ENCODE measurements around the gene COA6.

The COA6 gene, protein sequence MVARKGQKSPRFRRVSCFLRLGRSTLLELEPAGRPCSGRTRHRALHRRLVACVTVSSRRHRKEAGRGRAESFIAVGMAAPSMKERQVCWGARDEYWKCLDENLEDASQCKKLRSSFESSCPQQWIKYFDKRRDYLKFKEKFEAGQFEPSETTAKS

DNA sequence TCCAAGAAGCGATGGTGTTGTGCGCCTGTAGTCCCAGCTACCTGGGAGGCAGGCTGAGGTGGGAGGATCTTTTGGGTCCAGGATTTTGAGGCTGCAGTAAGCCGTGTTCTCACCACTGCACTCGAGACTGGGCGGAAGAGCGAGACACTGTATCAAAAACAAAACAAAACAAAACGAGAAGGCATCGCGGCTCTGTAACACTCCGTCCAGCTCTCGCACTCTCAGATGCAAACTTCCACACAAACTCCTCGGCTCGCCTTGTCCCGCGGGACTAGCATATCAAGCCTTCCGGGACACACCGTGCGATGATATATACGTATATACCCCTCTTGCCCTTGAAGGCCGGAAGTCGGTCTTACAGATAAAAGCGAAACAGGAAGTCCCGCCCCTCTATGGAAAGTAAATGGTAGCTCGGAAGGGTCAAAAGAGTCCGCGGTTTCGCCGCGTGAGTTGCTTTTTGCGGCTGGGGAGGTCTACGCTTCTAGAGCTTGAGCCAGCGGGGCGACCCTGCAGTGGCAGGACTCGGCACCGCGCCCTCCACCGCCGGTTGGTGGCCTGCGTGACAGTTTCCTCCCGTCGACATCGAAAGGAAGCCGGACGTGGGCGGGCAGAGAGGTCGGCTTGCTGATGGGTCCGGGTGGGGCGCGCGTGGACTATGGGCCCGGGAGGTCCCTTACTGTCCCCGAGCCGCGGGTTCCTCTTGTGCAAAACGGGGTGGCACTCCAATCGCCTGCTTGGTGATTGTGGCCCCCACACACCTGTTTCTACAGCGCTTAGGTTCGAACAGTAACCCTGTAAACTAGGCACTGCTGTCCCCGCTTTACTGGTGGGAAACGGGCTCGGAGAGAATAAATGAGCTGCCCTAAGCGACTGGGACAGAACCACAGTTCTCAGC is at the start of gene COA6:
COA6 (plus strand) TSS at position 393 of the 895 bp plus-strand sequence; CDS start at position 404, 11 bp downstream.
- ATAC-seq: peak; percentile 96
- TF ChIP-seq ZNF8 (CRISPR knock-in tag; IDR thresholded peaks at IDR 0.05) (no peak), TOX (CRISPR knock-in tag; IDR thresholded peaks at IDR 0.05; ENCODE audit: borderline replicate concordance) (peak; percentile 30; the same call in 1 of the 2 replicates), BACH2 (CRISPR knock-in tag; IDR thresholded peaks at IDR 0.05; ENCODE audit: borderline replicate concordance) (no peak), RARB (CRISPR knock-in tag; IDR thresholded peaks at IDR 0.05) (peak; percentile 65; the same call in 1 of the 2 replicates)
- TF ChIP-seq, protein P1, sequence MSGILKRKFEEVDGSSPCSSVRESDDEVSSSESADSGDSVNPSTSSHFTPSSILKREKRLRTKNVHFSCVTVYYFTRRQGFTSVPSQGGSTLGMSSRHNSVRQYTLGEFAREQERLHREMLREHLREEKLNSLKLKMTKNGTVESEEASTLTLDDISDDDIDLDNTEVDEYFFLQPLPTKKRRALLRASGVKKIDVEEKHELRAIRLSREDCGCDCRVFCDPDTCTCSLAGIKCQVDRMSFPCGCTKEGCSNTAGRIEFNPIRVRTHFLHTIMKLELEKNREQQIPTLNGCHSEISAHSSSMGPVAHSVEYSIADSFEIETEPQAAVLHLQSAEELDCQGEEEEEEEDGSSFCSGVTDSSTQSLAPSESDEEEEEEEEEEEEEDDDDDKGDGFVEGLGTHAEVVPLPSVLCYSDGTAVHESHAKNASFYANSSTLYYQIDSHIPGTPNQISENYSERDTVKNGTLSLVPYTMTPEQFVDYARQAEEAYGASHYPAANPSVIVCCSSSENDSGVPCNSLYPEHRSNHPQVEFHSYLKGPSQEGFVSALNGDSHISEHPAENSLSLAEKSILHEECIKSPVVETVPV (CRISPR knock-in tag; IDR thresholded peaks at IDR 0.05): no peak
- TF ChIP-seq, protein P2, sequence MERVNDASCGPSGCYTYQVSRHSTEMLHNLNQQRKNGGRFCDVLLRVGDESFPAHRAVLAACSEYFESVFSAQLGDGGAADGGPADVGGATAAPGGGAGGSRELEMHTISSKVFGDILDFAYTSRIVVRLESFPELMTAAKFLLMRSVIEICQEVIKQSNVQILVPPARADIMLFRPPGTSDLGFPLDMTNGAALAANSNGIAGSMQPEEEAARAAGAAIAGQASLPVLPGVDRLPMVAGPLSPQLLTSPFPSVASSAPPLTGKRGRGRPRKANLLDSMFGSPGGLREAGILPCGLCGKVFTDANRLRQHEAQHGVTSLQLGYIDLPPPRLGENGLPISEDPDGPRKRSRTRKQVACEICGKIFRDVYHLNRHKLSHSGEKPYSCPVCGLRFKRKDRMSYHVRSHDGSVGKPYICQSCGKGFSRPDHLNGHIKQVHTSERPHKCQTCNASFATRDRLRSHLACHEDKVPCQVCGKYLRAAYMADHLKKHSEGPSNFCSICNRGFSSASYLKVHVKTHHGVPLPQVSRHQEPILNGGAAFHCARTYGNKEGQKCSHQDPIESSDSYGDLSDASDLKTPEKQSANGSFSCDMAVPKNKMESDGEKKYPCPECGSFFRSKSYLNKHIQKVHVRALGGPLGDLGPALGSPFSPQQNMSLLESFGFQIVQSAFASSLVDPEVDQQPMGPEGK (CRISPR knock-in tag; IDR thresholded peaks at IDR 0.05; ENCODE audit: borderline replicate concordance): peak; percentile 52; the same call in 1 of the 2 replicates
- TF ChIP-seq, protein P3, sequence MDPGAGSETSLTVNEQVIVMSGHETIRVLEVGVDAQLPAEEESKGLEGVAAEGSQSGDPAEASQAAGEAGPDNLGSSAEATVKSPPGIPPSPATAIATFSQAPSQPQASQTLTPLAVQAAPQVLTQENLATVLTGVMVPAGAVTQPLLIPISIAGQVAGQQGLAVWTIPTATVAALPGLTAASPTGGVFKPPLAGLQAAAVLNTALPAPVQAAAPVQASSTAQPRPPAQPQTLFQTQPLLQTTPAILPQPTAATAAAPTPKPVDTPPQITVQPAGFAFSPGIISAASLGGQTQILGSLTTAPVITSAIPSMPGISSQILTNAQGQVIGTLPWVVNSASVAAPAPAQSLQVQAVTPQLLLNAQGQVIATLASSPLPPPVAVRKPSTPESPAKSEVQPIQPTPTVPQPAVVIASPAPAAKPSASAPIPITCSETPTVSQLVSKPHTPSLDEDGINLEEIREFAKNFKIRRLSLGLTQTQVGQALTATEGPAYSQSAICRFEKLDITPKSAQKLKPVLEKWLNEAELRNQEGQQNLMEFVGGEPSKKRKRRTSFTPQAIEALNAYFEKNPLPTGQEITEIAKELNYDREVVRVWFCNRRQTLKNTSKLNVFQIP (CRISPR knock-in tag; IDR thresholded peaks at IDR 0.05; ENCODE audit: borderline replicate concordance, low read depth): peak; percentile 80; the same call in 1 of the 2 replicates

DNA sequence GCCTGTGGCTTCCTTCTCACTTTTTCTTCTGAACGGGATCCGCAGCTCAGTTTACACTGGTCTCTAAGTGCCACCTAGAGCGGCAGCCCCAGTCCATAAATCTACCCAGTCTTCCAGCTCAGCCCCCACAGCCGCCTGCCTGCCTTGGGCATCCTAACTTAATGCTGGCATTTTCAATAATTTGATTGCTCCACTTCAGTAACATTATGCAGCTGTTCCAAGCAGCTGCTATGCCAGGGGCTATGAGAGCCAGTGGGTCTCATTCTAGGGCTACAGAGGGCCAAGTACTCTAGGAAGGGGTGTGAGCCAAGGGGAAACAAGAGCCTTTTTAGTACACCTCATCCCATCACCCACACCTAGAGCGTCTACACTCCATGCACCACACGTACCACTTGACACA is 48.4 kb upstream of the COA6 start:
- TF ChIP-seq, protein P4, sequence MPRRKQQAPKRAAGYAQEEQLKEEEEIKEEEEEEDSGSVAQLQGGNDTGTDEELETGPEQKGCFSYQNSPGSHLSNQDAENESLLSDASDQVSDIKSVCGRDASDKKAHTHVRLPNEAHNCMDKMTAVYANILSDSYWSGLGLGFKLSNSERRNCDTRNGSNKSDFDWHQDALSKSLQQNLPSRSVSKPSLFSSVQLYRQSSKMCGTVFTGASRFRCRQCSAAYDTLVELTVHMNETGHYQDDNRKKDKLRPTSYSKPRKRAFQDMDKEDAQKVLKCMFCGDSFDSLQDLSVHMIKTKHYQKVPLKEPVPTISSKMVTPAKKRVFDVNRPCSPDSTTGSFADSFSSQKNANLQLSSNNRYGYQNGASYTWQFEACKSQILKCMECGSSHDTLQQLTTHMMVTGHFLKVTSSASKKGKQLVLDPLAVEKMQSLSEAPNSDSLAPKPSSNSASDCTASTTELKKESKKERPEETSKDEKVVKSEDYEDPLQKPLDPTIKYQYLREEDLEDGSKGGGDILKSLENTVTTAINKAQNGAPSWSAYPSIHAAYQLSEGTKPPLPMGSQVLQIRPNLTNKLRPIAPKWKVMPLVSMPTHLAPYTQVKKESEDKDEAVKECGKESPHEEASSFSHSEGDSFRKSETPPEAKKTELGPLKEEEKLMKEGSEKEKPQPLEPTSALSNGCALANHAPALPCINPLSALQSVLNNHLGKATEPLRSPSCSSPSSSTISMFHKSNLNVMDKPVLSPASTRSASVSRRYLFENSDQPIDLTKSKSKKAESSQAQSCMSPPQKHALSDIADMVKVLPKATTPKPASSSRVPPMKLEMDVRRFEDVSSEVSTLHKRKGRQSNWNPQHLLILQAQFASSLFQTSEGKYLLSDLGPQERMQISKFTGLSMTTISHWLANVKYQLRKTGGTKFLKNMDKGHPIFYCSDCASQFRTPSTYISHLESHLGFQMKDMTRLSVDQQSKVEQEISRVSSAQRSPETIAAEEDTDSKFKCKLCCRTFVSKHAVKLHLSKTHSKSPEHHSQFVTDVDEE (CRISPR knock-in tag; IDR thresholded peaks at IDR 0.05): no peak
- TF ChIP-seq ESRRG (CRISPR knock-in tag; IDR thresholded peaks at IDR 0.05): no peak
- no peak for TF ChIP-seq CSDC2 (CRISPR knock-in tag; IDR thresholded peaks at IDR 0.05)
- TF ChIP-seq ZNF8 (CRISPR knock-in tag; IDR thresholded peaks at IDR 0.05): no peak
- TF ChIP-seq, protein P2 (CRISPR knock-in tag; IDR thresholded peaks at IDR 0.05; ENCODE audit: borderline replicate concordance): no peak
- no peak for TF ChIP-seq ZNF70 (CRISPR knock-in tag; IDR thresholded peaks at IDR 0.05)
- no peak for TF ChIP-seq TCF4 (CRISPR knock-in tag; IDR thresholded peaks at IDR 0.05; ENCODE audit: borderline replicate concordance)
- TF ChIP-seq, protein P1 (CRISPR knock-in tag; IDR thresholded peaks at IDR 0.05): no peak
- TF ChIP-seq ZNF565 (CRISPR knock-in tag; conservative IDR thresholded peaks at IDR 0.05; ENCODE audit: low read depth): no peak
- TF ChIP-seq ZFP30 (CRISPR knock-in tag; IDR thresholded peaks at IDR 0.05): no peak
- TF ChIP-seq SNAI2 (CRISPR knock-in tag; IDR thresholded peaks at IDR 0.05): no peak
- TF ChIP-seq ISL1 (CRISPR knock-in tag; IDR thresholded peaks at IDR 0.05): no peak
- TF ChIP-seq PPARA (CRISPR knock-in tag; IDR thresholded peaks at IDR 0.05; ENCODE audit: borderline replicate concordance): no peak
- no peak for TF ChIP-seq RARB (CRISPR knock-in tag; IDR thresholded peaks at IDR 0.05)
- TF ChIP-seq, protein P3 (CRISPR knock-in tag; IDR thresholded peaks at IDR 0.05; ENCODE audit: borderline replicate concordance, low read depth): no peak
- TF ChIP-seq GLIS3 (CRISPR knock-in tag; IDR thresholded peaks at IDR 0.05): no peak
- TF ChIP-seq BACH2 (CRISPR knock-in tag; IDR thresholded peaks at IDR 0.05; ENCODE audit: borderline replicate concordance): no peak
- TF ChIP-seq TOX (CRISPR knock-in tag; IDR thresholded peaks at IDR 0.05; ENCODE audit: borderline replicate concordance): no peak
- TF ChIP-seq ZC3H10 (CRISPR knock-in tag; IDR thresholded peaks at IDR 0.05): no peak
- no peak for TF ChIP-seq ARNTL (CRISPR knock-in tag; IDR thresholded peaks at IDR 0.05; ENCODE audit: borderline replicate concordance, low read depth)
- ATAC-seq: no peak
